Lower leg skin (tissue), 4 donors: ENCODE measurements around the gene SAMD3. TPM values are rescaled to one million over a fixed set of nuclear protein-coding genes. Genes with fewer than 3 reads are reported as not detected.

Experiments
- DNase-seq, 2 donors: peaks; one replicate each; pipeline ENCODE4 v3.0.0-alpha.2; 2019; ENCODE audit warnings: low spot score in 2 of 2
- H3K4me3 ChIP-seq: fragments of 200-600 bp; sonication (generic); 2 replicates; pipeline ENCODE4 v1.5.1; 2017; ENCODE audit warnings: mild to moderate bottlenecking, low read depth; ENCODE audit not compliant: poor library complexity, severe bottlenecking
- CTCF ChIP-seq, 3 donors: fragments of 450-650 bp; IDR thresholded peaks; one replicate each; pipeline ENCODE4 v1.5.1; 2016; ENCODE audit warnings: antibody characterized with exemption in 3 of 3, mild to moderate bottlenecking in 3 of 3, moderate library complexity in 2 of 3
- POLR2A ChIP-seq, 2 donors: fragments of 450-650 bp; IDR thresholded peaks; one replicate each; pipeline ENCODE4 v1.6.1; 2016 to 2017; ENCODE audit warnings: antibody characterized with exemption in 2 of 2, mild to moderate bottlenecking in 1 of 2, moderate library complexity in 1 of 2
- WGBS, 2 donors: methylation state at CpG; one replicate each; pipeline ENCODE4 v1.1.5; 2018; 5-methylcytosine and 5-hydroxymethylcytosine counted together
- intact Hi-C: fragments of 100-400 bp; cut with DNase I; formaldehyde crosslinking; loops from one replicate; pipeline ENCODE4 v1.15.0; 2023; ENCODE audit warnings: low total_unique reads
- total RNA-seq, 4 donors: library from RNA; depleted of rRNA; stranded (reverse); fragments of >200 nt; gene quantifications; one replicate each; pipeline ENCODE4 v1.1.0, GENCODE V29; 2016

SAMD3 gene
- total RNA-seq, 4 donors from 2014 or later, result not detected

- intact Hi-C loops, result no loop called here
- WGBS, 2 donors, result 82 to 87% methylated on average over 4 of the region's 4 CpGs
- no peak for DNase-seq
- TF ChIP-seq POLR2A (IDR thresholded peaks at IDR 0.05) (no peak), CTCF (IDR thresholded peaks at IDR 0.05) (no peak)
- no peak overlapping the region for H3K4me3 ChIP-seq
Observed at GRCh38 chr6:130216620-130217019, 6.1 kb downstream of the SAMD3 start.

GRCh38 chr6:130215526-130215925, 7.2 kb downstream of the SAMD3 start:
- intact Hi-C loops, result no loop called here
- no peak for DNase-seq
- 64 to 70% methylated on average over 1 of the region's 1 CpG for WGBS, 2 donors
- no peak overlapping the region for H3K4me3 ChIP-seq
- TF ChIP-seq POLR2A (IDR thresholded peaks at IDR 0.05) (no peak), CTCF (IDR thresholded peaks at IDR 0.05) (no peak)

- DNase-seq, result no peak
- intact Hi-C loops, result no loop called here
- H3K4me3 ChIP-seq, result no peak overlapping the region
- TF ChIP-seq CTCF (IDR thresholded peaks at IDR 0.05) (no peak), POLR2A (IDR thresholded peaks at IDR 0.05) (no peak)
- WGBS, 2 donors, result 12% methylated on average over 2 of the region's 2 CpGs
Observed at GRCh38 chr6:130212215-130212874, 10.4 kb downstream of the SAMD3 start.

- no peak for DNase-seq
- intact Hi-C loops, result no loop called here
- WGBS, 2 donors, result 75 to 86% methylated on average over 3 of the region's 3 CpGs
Observed at GRCh38 chr6:130211691-130212090, 11.1 kb downstream of the SAMD3 start.

GRCh38 chr6:130207979-130208649, 14.6 kb downstream of the SAMD3 start:
- TF ChIP-seq CTCF (IDR thresholded peaks at IDR 0.05) (no peak), POLR2A (IDR thresholded peaks at IDR 0.05) (no peak)
- intact Hi-C loops, result no loop called here
- DNase-seq, result no peak
- WGBS, 2 donors, result 93 to 96% methylated on average over 10 of the region's 10 CpGs
- H3K4me3 ChIP-seq, result no peak overlapping the region

More at GRCh38 chr6:130211691-130212090, 11.1 kb downstream of the SAMD3 start:
- no peak overlapping the region for H3K4me3 ChIP-seq
- TF ChIP-seq CTCF (IDR thresholded peaks at IDR 0.05) (no peak), POLR2A (IDR thresholded peaks at IDR 0.05) (no peak)
